ENCODE measurements around the gene MAGT1.
A peak's percentile ranks its signal among the peaks of the same experiment; 100 is the strongest.
"Not testable (repeated sequence)": the region's sequence is repeated elsewhere in the genome, so short reads cannot be mapped to it uniquely, and the experiment has no call there.

MAGT1 gene

DNA sequence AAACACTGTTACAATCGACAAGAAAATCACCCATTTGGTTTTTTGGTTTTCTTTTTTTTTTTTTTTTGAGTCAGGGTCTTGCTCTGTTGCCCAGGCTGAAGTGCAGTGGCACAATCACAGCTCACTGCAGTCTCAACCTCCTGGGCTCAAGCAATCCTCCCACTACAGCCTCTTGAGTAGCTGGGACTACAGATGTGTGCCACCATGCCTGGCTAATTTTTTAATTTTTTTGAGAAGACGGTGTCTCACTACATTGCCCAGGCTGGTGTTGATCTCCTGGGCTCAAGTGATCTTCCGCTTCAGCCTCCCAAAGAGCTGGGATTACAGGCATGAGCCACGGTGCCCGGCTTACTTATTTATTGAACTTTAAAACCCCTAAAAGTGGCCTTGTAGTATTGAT, 63.7 kb downstream of the MAGT1 start:
- not testable (repeated sequence) for DNase-seq (ENCODE audit: low read depth in 2 of 2)

DNA sequence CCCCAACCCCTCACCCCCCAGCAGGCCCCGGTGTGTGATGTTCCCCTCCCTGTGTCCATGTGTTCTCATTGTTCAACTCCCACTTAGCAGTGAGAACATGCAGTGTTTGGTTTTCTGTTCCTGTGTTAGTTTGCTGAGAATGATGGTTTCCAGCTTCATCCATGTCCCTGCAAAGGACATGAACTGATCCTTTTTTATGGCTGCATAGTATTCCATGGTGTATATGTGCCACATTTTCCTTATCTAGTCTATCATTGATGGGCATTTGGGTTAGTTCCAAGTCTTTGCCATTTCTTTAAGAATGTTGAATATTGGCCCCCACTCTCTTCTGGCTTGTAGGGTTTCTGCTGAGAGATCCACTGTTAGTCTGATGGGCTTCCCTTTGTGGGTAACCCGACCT, 73.2 kb downstream of the MAGT1 start:
- DNase-seq (ENCODE audit: low read depth in 2 of 2), result not testable (repeated sequence)

DNA sequence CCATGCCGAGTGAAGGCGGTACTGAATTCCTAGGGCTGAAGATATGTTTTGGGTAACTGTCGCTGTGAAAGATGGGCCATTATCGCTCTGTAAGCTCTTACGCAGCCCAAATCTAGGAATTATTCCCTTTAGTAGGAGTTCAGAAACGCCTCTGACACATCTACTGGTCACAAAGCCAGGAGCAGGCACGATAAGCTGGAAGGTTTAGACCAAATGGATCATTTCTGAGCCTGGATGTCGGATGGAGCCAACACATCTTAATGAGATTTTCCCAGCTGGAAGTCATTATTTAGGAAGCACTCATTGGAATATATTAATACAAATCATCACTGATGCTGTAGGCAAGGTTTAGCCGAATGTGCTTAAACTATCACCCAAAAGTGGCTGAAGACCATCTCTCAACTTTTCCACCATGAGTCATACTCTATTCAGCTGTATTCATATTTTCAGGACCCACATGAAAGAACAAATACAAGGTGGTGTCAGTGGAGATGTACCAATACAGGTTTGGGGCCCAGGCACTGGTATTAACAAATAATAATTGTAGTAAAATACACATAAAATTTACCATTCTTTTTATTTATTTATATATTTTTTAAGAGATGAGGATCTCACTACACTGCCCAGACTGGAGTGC, 75.0 kb downstream of the MAGT1 start:
- DNase-seq (ENCODE audit: low read depth in 2 of 2), result no peak

DNA sequence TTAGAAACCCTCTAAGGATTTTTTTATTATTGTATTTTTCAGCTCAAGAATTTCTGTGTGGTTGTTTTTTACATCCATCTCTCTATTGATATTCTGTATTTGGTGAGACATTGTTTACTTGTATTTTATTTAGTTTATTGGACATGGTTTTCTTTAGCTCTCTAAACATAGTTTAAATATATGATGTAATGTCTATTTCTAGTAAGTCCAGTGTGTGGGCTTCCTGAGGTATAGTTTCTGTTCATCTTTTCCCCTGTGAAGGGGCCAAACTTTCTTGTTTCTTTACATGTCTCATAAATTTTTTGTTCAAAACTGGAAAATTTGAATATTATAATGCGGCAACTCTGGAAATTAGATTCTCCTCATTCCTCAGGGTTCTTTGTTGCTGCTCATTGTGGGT, 81.0 kb downstream of the MAGT1 start:
- DNase-seq (ENCODE audit: low read depth in 2 of 2), result no peak

DNA sequence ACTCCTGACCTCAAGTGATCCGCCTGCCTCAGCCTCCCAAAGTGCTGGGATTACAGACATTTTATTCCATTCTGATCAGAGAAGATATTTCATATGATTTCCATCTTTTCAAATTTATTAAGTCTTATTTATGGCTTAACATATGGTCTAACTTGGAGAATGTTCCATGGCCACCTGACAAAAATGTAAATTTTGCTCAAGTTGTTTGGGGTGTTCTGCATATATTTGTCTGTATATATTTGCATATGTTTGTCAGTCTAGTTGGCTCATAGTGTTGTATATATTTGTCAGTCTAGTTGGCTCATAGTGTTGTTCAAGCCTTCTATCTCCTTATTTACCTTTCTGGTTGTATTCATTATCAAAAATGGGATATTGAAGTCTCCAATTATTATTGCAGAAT, 93.0 kb downstream of the MAGT1 start:
- DNase-seq (ENCODE audit: low read depth in 2 of 2), result no peak

- no peak for DNase-seq (ENCODE audit: low read depth in 2 of 2)
Measured at GRCh38 chrX:77795124-77795523, 100.1 kb downstream of the MAGT1 start.

DNA sequence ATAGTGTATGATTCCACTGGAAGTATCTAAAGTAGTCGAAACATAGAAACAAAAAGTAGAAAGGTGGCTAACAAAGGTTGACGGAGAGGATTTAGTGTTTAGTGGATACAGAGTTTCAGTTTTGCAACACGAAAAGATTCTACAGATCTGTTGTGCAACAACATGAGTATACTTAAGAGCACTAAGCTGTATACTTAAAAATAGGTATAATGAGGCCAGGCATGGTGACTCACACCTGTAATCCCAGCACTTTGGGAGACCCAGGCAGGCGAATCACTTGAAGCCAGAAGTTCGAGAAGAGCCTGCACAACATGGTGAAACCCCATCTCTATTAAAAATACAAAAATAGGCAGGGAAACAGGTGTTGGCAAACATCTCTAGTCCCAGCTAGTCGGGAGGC, 101.3 kb downstream of the MAGT1 start:
- no peak for DNase-seq (ENCODE audit: low read depth in 2 of 2)

- DNase-seq (ENCODE audit: low read depth in 2 of 2), result no peak
Measured at GRCh38 chrX:77788050-77788449, 107.2 kb downstream of the MAGT1 start.

- no peak for DNase-seq (ENCODE audit: low read depth in 2 of 2)
Measured at GRCh38 chrX:77786365-77786680, 108.9 kb downstream of the MAGT1 start.

GRCh38 chrX:77785486-77786364, 109.5 kb downstream of the MAGT1 start, which contains the start of gene ATRX:
Gene ATRX (minus strand): TSS chrX:77786216. CDS start chrX:77786001, 215 bp downstream.
- peak; percentile 25 to 27 for DNase-seq (ENCODE audit: low read depth in 2 of 2)

GRCh38 chrX:77779695-77780094, 115.5 kb downstream of the MAGT1 start:
- DNase-seq (ENCODE audit: low read depth in 2 of 2), result no peak

- no peak for DNase-seq (ENCODE audit: low read depth in 2 of 2)
Measured at GRCh38 chrX:77776659-77777058, 118.6 kb downstream of the MAGT1 start.

Measured in stimulated activated CD4-positive, alpha-beta T cell treated with anti-CD3 and anti-CD28 coated beads, Interleukin-1b, Interleukin-23, amount 100 ng/mL, for 1 hour (primary cell).